SU-DHL-6 (cell line): ENCODE results near the gene ISG20L2.

Experiments
- CTCF ChIP-seq: fragments of 200-600 bp; sonication (generic); IDR thresholded peaks from one replicate; pipeline ENCODE4 v1.5.1; 2017; ENCODE audit warnings: antibody characterized with exemption, mild to moderate bottlenecking, low read length, moderate library complexity; ENCODE audit not compliant: insufficient read depth, poor library complexity, severe bottlenecking
- EZH2phosphoT487 ChIP-seq: fragments of 200-600 bp; sonication (generic), shearing (Covaris generic); conservative IDR thresholded peaks from 2 replicates; pipeline ENCODE4 v1.6.1; 2018; ENCODE audit warnings: mild to moderate bottlenecking, antibody characterized with exemption, low read length, moderate library complexity, mixed read lengths

DNA sequence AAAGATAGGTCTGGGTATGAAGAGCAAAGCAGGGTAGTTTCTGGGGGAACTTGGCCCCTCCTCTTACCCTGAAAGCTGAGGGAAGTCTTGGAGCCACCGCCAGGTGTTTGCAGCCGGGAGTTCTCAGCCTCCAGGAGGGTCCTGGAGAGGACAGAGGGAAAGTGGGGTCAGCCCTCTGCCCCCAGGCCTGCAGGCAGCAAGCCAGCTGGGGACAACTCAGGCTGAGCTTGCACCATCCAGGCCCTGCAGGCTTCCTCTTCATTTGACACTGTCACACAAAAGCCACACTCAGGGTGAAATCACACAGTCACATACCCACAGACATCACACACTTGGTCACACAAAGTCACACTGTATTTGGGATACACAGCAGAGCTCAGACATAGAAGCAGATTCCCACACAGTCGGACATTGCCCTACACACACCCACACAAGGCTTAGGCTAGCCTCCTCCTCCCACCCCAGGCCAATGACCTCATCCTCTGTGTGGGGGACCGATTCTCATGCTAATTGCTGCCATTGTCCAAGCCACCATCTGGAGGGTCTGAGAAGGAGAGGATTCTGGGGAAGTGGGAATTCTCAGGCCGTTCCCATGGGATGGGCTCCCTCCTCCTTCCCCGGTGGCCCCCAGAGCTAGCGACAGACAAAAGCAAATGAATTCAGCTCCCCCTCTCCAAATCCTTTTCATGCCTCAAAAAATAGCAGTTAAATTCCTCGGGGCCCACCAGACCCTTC, 55.0 kb downstream of the ISG20L2 start:
- TF ChIP-seq CTCF (no peak), EZH2phosphoT487 (no peak)
